ENCODE results near the gene NLRP6. TPM values are rescaled to one million over a fixed set of nuclear protein-coding genes. Genes with fewer than 3 reads are reported as not detected.
A peak's percentile ranks its signal among the peaks of the same experiment; 100 is the strongest.
"Not testable (repeated sequence)": the region's sequence is repeated elsewhere in the genome, so short reads cannot be mapped to it uniquely, and the experiment has no call there.

The NLRP6 gene
- total RNA-seq, 1 experiment from 2014 or later: not detected

DNA sequence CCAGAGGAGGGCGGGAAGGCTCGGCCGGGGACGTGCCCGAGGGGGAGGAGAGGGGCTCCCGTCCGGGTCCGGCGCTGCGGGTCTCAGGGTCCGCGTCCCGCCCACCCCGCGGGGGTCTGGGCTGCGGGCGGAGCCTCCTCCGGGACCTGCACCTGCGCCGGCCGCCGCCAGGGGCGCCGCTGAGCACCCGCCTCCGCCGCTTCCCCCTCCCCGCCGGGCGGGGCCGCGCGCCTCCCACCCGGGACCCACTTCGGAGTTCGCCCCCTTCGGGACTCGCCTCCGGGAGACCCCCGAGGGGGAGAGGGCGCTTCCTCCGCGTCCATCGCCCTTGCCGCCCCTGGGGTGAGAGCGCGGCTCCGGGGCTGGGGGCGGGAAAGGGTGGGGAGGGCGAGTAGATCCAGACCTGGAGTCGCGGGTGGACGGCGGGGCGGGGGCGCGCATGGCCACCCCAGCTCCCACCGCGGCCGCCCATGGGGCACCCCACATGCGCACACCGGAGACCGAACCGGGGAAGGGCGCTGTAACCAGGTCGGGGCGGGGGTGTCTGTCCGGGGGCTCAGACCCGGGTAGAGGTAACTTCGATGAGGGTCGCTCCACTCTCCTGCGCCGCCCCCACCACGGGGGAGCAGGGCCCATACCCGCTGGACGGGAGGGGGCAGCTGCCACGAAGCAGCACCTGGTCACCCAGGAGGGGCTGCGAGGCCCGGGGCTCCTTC lies 40.4 kb downstream of the NLRP6 start:
- intact Hi-C loops (cut with micrococcal nuclease); DNase-seq (ENCODE audit: unreplicated experiment); H3K27ac Mint-ChIP-seq (ENCODE audit: low read depth, unreplicated experiment); H3K9me3 Mint-ChIP-seq (ENCODE audit: unreplicated experiment); BruUV-seq (replicated peaks); H3K4me1 Mint-ChIP-seq (ENCODE audit: insufficient read depth, unreplicated experiment); H3K27me3 Mint-ChIP-seq (ENCODE audit: insufficient read depth, unreplicated experiment): not testable (repeated sequence)
- Mint-ChIP-seq H3K4me3 (ENCODE audit: unreplicated experiment) (peak overlapping the region; percentile 97), H3K36me3 (ENCODE audit: insufficient read depth, unreplicated experiment) (peaks cover 16% of the 10 kb centered on the region)
- POLR2A ChIA-PET: interaction anchor here (0.7 to 1.7 kb wide), 5 partner anchors 9 to 113 kb away, joined by 3 to 27 read pairs (median 4); partner anchors contain the start of genes BET1L and RIC8A
- CTCF ChIA-PET: interaction anchor here (1.0 kb wide), 1 partner anchor 10 kb away, joined by 4 read pairs; no protein-coding TSS in a partner anchor

DNA sequence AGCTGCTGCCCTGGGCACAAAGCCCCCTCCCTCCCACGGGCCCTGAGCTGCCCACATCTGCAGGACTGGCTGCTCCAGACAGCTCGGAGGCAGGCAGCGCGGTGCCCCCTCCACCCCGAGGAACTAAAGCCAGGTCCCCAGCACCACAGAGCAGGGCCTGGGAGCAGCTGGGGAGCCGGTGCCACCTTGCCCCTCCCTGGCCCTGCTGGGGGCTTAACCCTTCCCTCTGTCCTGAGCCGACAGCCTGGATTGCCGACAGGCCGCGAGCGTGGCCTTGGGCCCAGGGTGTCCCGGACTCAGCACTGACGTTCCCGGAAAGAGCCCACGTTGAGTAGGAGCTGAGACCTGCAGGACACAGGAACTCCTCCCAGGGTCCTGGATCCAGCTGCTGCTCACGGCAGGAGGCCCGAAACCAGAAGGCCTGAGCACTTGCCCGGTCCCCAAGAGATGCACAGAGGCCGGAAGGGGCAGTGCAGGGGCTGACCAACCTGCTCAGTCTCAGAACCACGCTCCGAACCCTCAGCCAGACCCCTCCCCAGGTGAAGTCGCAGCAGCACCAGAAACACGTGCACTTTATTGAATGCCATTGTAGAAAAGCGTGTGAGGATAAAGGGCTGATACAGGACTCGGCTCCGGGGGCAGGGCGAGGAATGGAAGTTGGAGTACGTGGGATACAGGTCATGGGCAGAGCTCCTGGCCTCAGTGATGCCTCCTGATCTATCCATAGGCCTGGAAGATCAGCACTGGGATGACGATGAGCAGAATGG lies 41.1 kb downstream of the NLRP6 start:
- peaks cover 16% of the 10 kb centered on the region for H3K36me3 Mint-ChIP-seq (ENCODE audit: insufficient read depth, unreplicated experiment)
- peak; percentile 40 for DNase-seq (ENCODE audit: unreplicated experiment)
- BruUV-seq (replicated peaks); CTCF ChIA-PET; H3K4me1 Mint-ChIP-seq (ENCODE audit: insufficient read depth, unreplicated experiment); H3K9me3 Mint-ChIP-seq (ENCODE audit: unreplicated experiment); H3K27me3 Mint-ChIP-seq (ENCODE audit: insufficient read depth, unreplicated experiment); intact Hi-C loops (cut with micrococcal nuclease): not testable (repeated sequence)
- peak overlapping the region; percentile 96 for H3K27ac Mint-ChIP-seq (ENCODE audit: low read depth, unreplicated experiment)
- H3K4me3 Mint-ChIP-seq (ENCODE audit: unreplicated experiment): peak overlapping the region; percentile 97
- POLR2A ChIA-PET: interaction anchor here (0.7 to 1.7 kb wide), 5 partner anchors 10 to 114 kb away, joined by 3 to 27 read pairs (median 4); partner anchors contain the start of genes BET1L and RIC8A

DNA sequence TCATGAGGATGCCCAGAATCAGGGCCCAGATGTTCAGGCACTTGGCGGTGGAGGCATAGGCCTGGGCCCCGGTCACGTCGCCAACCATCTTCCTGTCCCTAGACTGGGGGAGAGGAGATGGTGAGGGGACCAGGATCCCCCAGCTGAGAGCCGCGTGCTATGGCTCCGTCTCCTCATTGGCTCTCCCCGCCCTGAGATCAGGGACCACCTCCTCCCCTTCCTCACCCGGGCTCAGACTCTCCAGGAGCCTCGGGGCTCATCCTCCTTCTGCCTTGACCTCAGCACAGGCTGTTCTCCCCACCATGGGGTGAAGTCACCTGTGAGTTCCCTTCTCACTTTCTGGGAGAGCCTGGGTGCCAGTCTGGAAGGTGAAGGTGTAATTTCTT lies 41.7 kb downstream of the NLRP6 start:
- BruUV-seq (replicated peaks); intact Hi-C loops (cut with micrococcal nuclease): not testable (repeated sequence)

DNA sequence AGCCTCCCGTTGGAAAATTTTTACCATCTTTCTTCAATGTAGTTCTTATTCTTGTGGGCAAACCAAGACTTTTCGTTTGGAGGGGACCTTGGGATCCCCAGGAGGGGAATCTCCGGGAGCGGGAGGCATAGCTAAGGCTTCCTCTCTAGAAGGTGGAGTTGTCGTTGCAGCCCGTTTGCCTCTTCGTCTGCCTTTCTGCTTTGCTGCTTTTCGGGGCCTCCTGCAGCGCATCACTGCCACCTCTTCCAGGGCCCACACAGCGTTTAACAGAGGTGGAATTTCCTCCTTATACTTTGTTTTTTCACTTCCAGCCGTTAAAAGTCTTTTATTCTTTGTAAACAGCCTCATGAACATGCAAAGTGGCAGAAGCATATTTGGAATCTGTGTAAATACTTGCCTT lies 45.9 kb downstream of the NLRP6 start:
- Mint-ChIP-seq H3K36me3 (ENCODE audit: insufficient read depth, unreplicated experiment) (peaks cover 10% of the 10 kb centered on the region), H3K4me3 (ENCODE audit: unreplicated experiment) (no peak overlapping the region), H3K27me3 (ENCODE audit: insufficient read depth, unreplicated experiment) (no peaks in the 10 kb centered on the region), H3K4me1 (ENCODE audit: insufficient read depth, unreplicated experiment) (no peaks in the 10 kb centered on the region), H3K27ac (ENCODE audit: low read depth, unreplicated experiment) (peak overlapping the region; percentile 40), H3K9me3 (ENCODE audit: unreplicated experiment) (no peaks in the 10 kb centered on the region)
- POLR2A ChIA-PET: interaction anchor here (0.6 to 3.4 kb wide), 3 partner anchors 14 to 126 kb away, joined by 3 to 10 read pairs (median 3); no protein-coding TSS in a partner anchor
- intact Hi-C loops (cut with micrococcal nuclease): no loop called here
- no peak for DNase-seq (ENCODE audit: unreplicated experiment)
- BruUV-seq (replicated peaks): no TSS peak
- CTCF ChIA-PET: interaction anchor here (0.7 kb wide), 1 partner anchor 25 kb away, joined by 3 read pairs; no protein-coding TSS in a partner anchor
- TF ChIP-seq, protein P1, sequence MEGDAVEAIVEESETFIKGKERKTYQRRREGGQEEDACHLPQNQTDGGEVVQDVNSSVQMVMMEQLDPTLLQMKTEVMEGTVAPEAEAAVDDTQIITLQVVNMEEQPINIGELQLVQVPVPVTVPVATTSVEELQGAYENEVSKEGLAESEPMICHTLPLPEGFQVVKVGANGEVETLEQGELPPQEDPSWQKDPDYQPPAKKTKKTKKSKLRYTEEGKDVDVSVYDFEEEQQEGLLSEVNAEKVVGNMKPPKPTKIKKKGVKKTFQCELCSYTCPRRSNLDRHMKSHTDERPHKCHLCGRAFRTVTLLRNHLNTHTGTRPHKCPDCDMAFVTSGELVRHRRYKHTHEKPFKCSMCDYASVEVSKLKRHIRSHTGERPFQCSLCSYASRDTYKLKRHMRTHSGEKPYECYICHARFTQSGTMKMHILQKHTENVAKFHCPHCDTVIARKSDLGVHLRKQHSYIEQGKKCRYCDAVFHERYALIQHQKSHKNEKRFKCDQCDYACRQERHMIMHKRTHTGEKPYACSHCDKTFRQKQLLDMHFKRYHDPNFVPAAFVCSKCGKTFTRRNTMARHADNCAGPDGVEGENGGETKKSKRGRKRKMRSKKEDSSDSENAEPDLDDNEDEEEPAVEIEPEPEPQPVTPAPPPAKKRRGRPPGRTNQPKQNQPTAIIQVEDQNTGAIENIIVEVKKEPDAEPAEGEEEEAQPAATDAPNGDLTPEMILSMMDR (IDR thresholded peaks at IDR 0.05; ENCODE audit: unreplicated experiment): no peak

More for the DNA sequence above, 41.7 kb downstream of the NLRP6 start:
- not testable (repeated sequence) for H3K9me3 Mint-ChIP-seq (ENCODE audit: unreplicated experiment); H3K4me1 Mint-ChIP-seq (ENCODE audit: insufficient read depth, unreplicated experiment); H3K27me3 Mint-ChIP-seq (ENCODE audit: insufficient read depth, unreplicated experiment); DNase-seq (ENCODE audit: unreplicated experiment)
- ChIA-PET CTCF (interaction anchor here (1.0 kb wide), 1 partner anchor 36 kb away, joined by 3 read pairs; no protein-coding TSS in a partner anchor), POLR2A (interaction anchor here (0.7 to 1.7 kb wide), 5 partner anchors 10 to 114 kb away, joined by 3 to 27 read pairs (median 4); partner anchors contain the start of genes BET1L, PKP3 and RIC8A)
- Mint-ChIP-seq H3K36me3 (ENCODE audit: insufficient read depth, unreplicated experiment) (peaks cover 16% of the 10 kb centered on the region), H3K27ac (ENCODE audit: low read depth, unreplicated experiment) (peak overlapping the region; percentile 96), H3K4me3 (ENCODE audit: unreplicated experiment) (peak overlapping the region; percentile 97)

DNA sequence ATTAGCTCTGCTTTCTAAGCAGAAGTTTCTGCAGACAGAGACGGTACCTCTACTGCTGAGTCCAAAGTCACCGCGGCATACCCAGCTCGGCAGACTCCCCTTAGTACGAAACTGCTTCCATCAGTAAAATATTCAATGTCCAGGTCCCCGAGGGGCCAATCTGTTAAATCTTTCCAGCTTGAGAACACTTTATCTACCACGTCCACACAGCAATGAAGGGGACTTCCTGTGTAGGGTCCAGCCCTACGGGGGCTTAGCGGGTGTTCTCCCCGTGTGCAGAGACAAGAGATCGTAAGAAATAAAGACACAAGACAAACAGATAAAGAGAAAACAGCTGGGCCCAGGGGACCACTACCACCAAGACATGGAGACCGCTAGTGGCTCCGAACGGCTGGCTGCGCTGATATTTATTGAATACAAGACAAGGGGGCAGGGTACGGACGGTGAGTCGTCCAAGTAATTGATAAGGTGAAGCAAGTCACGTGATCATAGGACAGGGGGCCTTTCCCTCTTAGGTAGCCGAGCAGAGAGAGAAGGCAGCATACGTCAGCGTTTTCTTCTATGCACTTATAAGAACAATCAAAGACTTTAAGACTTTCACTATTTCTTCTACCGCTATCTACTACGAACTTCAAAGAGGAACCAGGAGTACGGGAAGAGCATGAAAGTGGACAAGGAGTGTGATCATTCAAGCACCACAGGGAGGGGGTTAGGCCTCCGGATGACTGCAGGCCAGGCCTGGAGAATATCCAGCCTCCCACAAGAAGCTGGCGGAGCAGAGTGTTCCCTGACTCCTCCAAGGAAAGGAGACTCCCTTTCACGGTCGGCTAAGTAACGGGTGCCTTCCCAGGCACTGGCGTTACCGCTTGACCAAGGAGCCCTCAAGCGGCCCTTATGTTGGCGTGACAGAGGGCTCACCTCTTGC lies 46.6 kb downstream of the NLRP6 start:
- H3K27me3 Mint-ChIP-seq (ENCODE audit: insufficient read depth, unreplicated experiment); DNase-seq (ENCODE audit: unreplicated experiment); H3K4me1 Mint-ChIP-seq (ENCODE audit: insufficient read depth, unreplicated experiment); H3K9me3 Mint-ChIP-seq (ENCODE audit: unreplicated experiment); H3K4me3 Mint-ChIP-seq (ENCODE audit: unreplicated experiment); H3K36me3 Mint-ChIP-seq (ENCODE audit: insufficient read depth, unreplicated experiment); intact Hi-C loops (cut with micrococcal nuclease); BruUV-seq (replicated peaks): not testable (repeated sequence)
- peak overlapping the region; percentile 40 for H3K27ac Mint-ChIP-seq (ENCODE audit: low read depth, unreplicated experiment)
- POLR2A ChIA-PET: interaction anchor here (0.6 to 3.4 kb wide), 3 partner anchors 14 to 82 kb away, joined by 3 to 10 read pairs (median 3); no protein-coding TSS in a partner anchor
- CTCF ChIA-PET: interaction anchor here (0.7 kb wide), 1 partner anchor 24 kb away, joined by 3 read pairs; no protein-coding TSS in a partner anchor
